ENCODE results near the gene LHX4. TPM values are rescaled to one million over a fixed set of nuclear protein-coding genes. Genes with fewer than 3 reads are reported as not detected.

LHX4 gene
- total RNA-seq, 3 donors from 2014 or later: not detected

DNA sequence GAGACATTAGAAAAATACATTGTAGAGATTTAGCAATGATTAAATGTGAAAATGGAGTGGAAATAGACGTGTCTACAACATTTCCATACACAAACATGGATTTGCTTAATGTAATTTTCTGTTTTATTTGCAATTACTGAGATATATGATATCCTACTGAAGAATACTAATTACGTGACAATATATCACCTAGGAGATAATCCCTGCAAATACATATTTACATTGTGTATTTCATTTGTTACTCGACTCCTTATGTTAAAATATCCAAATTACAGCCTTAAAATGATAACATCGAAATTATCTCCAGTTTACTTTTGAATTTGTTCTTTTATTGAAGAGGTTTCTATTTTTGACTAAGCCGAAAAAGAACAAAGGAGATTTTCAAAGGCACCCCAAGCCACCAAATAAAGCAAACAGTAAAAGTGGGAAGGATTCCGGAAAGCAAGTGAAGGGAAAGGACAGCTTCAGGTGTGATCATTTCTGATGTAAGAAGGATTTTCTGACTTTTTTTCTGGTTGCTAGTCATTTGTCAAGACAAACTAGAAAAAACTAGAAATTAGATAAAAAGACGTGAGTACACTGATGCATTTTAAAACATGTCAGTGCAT lies 7.9 kb downstream of the LHX4 start:
- H3K36me3 ChIP-seq: no peaks in the 10 kb centered on the region
- intact Hi-C loops (cut with DNase I; ENCODE audit: low total_unique reads): no loop called here
- TF ChIP-seq POLR2A (IDR thresholded peaks at IDR 0.05): no peak
- TF ChIP-seq, protein P1, sequence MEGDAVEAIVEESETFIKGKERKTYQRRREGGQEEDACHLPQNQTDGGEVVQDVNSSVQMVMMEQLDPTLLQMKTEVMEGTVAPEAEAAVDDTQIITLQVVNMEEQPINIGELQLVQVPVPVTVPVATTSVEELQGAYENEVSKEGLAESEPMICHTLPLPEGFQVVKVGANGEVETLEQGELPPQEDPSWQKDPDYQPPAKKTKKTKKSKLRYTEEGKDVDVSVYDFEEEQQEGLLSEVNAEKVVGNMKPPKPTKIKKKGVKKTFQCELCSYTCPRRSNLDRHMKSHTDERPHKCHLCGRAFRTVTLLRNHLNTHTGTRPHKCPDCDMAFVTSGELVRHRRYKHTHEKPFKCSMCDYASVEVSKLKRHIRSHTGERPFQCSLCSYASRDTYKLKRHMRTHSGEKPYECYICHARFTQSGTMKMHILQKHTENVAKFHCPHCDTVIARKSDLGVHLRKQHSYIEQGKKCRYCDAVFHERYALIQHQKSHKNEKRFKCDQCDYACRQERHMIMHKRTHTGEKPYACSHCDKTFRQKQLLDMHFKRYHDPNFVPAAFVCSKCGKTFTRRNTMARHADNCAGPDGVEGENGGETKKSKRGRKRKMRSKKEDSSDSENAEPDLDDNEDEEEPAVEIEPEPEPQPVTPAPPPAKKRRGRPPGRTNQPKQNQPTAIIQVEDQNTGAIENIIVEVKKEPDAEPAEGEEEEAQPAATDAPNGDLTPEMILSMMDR (IDR thresholded peaks at IDR 0.05): no peak
- no peak for TF ChIP-seq POLR2AphosphoS5 (IDR thresholded peaks at IDR 0.05)
- H3K27ac ChIP-seq: no peak overlapping the region
- H3K4me3 ChIP-seq: no peak overlapping the region
- no peaks in the 10 kb centered on the region for H3K9me3 ChIP-seq
- H3K27me3 ChIP-seq: peaks cover 11 to 87% of the 10 kb centered on the region in 2 donors
- H3K4me1 ChIP-seq: peaks cover 0 to 4% of the 10 kb centered on the region in 2 donors
- no peak for DNase-seq (ENCODE audit: low spot score in 2 of 2)

DNA sequence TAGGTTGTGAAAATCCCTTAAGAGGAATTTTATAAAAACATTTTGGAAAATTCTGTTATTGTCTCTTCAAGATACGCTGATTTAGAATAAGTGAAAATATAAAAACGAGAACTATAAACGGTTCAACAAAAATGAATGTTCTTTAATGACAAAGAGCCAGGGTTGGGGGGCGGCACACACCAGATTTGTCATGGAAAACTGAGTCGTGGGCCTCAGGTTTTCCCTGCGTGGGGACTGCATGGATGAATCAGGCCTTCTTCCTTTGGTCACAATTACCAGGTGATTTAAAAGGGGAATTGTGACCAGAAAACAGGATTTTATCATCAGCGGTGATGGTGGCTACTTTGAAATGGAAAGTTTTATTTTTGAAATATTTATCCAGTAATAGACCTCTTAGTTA lies 8.6 kb downstream of the LHX4 start:
- Histone ChIP-seq H3K4me1 (no peaks in the 10 kb centered on the region), H3K36me3 (no peaks in the 10 kb centered on the region), H3K9me3 (no peaks in the 10 kb centered on the region), H3K27me3 (peaks cover 11 to 87% of the 10 kb centered on the region in 2 donors), H3K27ac (no peak overlapping the region), H3K4me3 (no peak overlapping the region)
- intact Hi-C loops (cut with DNase I; ENCODE audit: low total_unique reads): no loop called here
- TF ChIP-seq POLR2A (IDR thresholded peaks at IDR 0.05) (no peak), POLR2AphosphoS5 (IDR thresholded peaks at IDR 0.05) (no peak)
- TF ChIP-seq, protein P1 (IDR thresholded peaks at IDR 0.05): no peak
- DNase-seq (ENCODE audit: low spot score in 2 of 2): no peak

DNA sequence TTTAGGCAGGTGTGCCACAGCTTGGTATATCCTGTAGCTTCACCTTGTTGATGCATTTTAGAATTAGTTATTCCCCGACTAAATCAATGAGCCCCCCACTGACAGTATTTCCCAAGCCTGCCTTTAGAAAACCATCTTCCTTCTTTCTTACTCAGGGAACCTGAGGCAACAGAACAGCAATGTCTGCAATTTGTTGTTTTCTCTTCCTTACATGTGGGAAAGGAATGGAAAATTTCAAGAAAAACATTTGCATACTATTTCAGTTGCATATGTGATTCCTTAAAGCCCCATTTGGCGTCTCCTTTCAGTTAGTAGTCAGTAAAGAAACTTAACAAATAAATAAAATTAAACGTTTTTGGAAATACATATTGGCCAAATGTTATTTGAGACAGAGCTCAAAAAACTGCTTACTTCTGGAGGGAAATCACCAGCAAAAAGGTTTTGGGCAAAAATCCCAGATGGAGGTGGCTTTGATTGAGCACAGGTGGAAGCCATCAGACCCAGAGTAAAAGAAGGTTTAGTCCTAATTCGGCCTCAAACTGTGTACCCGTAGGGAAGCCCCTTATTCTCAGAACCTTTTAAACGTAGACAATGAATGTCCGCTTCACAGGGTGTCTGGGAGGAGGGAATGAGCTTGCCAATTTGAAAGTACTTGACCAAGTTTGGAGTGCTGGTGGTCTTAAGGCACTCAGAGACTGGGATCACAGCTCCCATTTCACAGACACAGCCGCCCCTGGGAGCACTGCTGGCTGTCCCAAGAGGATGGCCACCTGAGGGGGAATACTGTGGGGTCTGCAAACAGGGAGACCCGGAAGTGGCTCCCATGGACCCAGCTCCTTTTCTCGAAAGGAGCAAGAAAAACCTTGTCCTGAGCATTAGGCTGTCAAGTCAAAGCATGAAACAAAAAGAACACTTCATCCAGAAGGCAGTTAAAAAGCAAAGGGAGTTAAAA lies 9.4 kb downstream of the LHX4 start:
- peaks cover 9 to 86% of the 10 kb centered on the region in 2 donors for H3K27me3 ChIP-seq
- H3K36me3 ChIP-seq: no peaks in the 10 kb centered on the region
- H3K9me3 ChIP-seq: no peaks in the 10 kb centered on the region
- DNase-seq (ENCODE audit: low spot score in 2 of 2): no peak
- H3K4me1 ChIP-seq: no peaks in the 10 kb centered on the region
- no peak overlapping the region for H3K4me3 ChIP-seq
- TF ChIP-seq POLR2AphosphoS5 (IDR thresholded peaks at IDR 0.05): no peak
- no peak for TF ChIP-seq POLR2A (IDR thresholded peaks at IDR 0.05)
- TF ChIP-seq, protein P1 (IDR thresholded peaks at IDR 0.05): no peak
- H3K27ac ChIP-seq: no peak overlapping the region
- intact Hi-C loops (cut with DNase I; ENCODE audit: low total_unique reads): no loop called here

DNA sequence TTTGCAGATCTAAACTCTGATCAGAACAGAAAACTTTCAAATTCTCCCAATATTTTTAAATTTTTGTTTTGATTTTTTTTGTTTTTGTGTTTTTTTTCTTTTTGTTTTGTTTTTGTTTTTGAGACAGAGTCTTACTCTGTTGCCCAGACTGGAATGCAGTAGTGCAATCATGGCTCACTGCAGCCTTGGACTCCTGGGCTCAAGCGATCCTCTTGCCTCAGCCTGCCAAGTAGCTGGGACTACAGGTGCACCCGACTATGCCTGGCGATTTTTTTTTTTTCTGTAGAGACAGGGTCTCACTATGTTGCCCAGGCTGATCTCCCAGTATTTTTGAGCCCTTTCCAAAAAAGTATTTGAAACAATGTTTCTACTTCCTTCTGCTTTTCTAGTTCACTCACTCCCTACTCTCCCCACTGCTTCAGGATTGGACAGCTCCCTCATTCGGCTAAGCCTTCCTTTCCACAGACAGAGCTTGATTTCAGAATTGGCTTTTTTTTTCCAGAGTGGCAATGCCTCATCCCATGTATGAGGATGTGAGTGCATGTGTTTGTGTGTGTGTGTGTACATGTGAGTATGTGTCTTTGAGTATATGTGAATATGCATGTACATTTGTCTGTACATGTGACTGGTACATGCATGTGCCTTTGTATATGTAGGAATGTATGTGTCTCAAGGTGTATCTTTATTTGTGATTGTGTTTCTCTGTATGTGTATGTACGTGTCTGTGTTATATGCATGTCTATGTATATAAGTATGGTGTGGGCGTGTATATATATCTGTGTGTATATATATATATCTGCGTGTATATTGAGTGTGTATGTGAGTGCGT lies 11.9 kb downstream of the LHX4 start:
- intact Hi-C loops (cut with DNase I; ENCODE audit: low total_unique reads): no loop called here
- Histone ChIP-seq H3K36me3 (no peaks in the 10 kb centered on the region), H3K4me1 (no peaks in the 10 kb centered on the region), H3K27me3 (peaks cover 0 to 64% of the 10 kb centered on the region in 2 donors), H3K9me3 (no peaks in the 10 kb centered on the region), H3K27ac (no peak overlapping the region), H3K4me3 (no peak overlapping the region)
- TF ChIP-seq, protein P1 (IDR thresholded peaks at IDR 0.05): no peak
- TF ChIP-seq POLR2A (IDR thresholded peaks at IDR 0.05) (no peak), POLR2AphosphoS5 (IDR thresholded peaks at IDR 0.05) (no peak)
- no peak for DNase-seq (ENCODE audit: low spot score in 2 of 2)

Data from breast epithelium (tissue), 4 donors.